Measurements from ENCODE around the gene AADAC.

- TF ChIP-seq CTCF (IDR thresholded peaks at IDR 0.05) (no peak), MXI1 (IDR thresholded peaks at IDR 0.05; ENCODE audit: low read depth, low read length) (no peak), RCOR1 (IDR thresholded peaks at IDR 0.05; ENCODE audit: low read length) (no peak), MAX (IDR thresholded peaks at IDR 0.05; ENCODE audit: low read depth) (0 out of 2 replicates have a peak, but pooled peaks have one; percentile 40), TAF1 (IDR thresholded peaks at IDR 0.05; ENCODE audit: borderline replicate concordance, low read depth, low read length) (no peak), POLR2AphosphoS5 (IDR thresholded peaks at IDR 0.05; ENCODE audit: low read depth, low read length) (no peak), RAD21 (IDR thresholded peaks at IDR 0.05; ENCODE audit: low read length) (no peak)
Measured at GRCh38 chr3:151871639-151872468, 57.9 kb downstream of the AADAC start.

Measured in SK-N-SH (cell line).